Inflammatory macrophage treated with lipopolysaccharide for 1 hour (primary cell): ENCODE results near the gene ACTR10.
A peak's percentile ranks its signal among the peaks of the same experiment; 100 is the strongest.
"Not testable (repeated sequence)": the region's sequence is repeated elsewhere in the genome, so short reads cannot be mapped to it uniquely, and the experiment has no call there.

ENCODE experiments used
- DNase-seq, 2 donors: peaks; one replicate each; pipeline ENCODE4 v3.0.0-alpha.2; 2020 to 2022

The ACTR10 gene

DNA sequence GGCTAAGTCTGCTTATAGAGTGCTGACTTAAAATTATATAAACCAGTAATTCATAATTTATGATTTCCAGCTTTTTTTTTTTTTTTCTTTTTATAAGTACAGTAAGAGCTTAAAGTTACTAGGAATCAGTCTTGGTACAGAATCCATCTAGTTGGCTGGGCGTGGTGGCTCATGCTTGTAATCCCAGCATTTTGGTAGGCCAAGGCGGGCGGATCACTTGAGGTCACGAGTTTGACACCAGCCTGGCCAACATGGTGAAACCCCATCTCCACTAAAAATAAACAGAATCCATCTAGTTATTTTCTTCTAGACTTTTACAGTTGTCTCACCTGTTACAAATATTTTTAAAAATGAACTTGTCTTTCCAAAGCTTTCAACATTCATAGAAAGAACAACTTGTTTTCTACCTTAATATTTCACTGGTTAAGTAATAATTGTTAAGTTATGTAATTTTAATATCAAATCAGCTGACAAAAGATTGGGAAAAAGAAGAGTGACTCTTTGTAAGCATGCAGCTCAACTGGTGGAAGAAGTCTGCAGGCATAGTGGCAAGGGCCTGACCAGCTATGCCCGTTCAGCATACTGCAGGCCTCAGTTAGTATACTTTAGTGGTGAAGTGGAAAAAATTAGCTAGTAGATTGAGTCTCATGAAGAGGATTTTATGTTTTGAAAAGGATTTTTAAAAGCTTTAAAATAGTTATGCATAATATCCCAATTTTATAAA is 27.3 kb downstream of the ACTR10 start:
- no peak for DNase-seq

DNA sequence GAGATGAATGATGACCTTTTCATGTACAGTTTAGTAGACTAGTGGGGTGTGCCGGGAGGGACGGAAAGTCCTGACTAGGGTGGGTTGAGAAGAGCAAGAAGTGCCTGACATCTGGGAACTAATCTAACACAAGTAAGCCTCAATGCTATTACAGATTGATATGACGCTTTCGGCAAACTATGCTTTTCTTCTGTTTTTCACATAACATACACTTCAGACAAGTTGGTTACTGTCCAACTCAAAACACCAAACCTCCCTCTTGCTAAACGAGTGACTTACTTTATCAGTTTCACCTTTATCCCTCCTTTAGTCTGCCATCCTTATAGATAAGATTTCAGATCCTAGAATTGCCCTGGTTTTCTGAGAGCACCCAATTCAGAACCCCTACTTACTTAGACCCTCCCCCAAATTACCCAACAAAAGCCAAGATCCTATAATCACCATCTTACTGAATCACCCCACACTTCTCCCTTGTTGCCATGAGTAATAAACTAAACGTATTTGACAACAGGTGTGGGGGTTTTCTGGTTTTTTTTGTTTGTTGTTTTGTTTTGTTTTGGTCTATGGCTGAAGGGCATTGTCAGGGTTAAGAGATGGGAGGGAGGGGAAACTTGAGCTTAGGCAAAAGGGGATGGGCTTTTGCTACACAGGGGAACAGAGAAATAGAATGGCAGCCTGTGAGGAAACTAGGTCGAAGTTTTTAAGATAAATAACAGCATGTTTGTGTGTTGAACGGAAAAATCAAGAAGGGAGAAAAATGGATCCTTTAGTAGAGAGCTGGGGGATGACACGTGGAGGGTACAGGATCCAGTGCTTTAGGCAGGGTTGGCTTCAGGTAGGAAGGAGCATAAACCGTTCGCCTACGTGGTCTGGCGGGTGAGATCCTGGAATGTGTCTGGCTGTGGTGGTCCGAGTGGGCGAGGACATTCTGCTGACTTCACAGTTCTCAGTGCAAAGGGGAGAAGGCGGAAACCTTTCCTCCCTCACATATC is 38.6 kb downstream of the ACTR10 start:
- no peak for DNase-seq

DNA sequence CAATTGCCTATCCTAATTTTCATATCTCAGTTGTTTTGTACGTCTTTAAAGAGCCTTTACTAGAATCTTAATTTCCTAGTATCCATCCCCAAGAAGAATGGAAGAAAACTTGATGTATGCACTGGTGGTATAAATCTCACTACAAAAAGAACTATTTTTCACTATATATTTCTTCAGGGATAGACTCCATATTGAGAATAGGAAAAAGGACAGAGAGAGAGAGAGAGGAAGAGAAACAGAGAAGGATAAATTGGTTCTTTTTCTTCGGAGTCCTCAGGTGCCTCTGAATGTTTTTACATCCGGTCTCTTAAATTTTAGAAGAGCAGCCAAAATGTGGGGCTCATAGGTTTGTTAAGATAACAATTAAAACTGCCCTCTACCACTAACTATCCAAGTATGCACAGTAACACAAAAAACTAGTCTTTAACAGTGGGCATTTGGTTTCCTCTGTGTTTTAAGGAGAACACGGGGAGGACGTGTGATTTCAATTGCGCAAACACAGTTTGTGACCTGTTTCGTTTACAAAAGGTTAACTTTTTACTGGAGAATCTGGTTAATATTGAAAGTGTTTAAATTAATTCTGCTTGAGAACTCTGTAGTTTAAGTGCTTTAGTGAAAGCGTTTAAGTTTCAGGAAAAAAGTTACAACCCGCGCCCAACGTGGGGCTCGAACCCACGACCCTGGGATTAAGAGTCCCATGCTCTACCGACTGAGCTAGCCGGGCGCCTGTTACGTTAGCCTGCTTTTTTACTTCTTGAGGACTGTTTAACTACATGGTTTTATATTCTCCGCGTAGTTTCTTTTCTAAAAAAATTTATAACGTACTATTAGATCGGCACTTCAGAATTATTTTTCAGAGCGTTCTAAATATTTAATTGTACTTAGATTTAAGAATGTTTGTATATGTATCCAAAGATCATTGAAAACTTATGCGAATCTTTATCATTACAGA is 39.6 kb downstream of the ACTR10 start:
- DNase-seq: peak; percentile 61 to 98

DNA sequence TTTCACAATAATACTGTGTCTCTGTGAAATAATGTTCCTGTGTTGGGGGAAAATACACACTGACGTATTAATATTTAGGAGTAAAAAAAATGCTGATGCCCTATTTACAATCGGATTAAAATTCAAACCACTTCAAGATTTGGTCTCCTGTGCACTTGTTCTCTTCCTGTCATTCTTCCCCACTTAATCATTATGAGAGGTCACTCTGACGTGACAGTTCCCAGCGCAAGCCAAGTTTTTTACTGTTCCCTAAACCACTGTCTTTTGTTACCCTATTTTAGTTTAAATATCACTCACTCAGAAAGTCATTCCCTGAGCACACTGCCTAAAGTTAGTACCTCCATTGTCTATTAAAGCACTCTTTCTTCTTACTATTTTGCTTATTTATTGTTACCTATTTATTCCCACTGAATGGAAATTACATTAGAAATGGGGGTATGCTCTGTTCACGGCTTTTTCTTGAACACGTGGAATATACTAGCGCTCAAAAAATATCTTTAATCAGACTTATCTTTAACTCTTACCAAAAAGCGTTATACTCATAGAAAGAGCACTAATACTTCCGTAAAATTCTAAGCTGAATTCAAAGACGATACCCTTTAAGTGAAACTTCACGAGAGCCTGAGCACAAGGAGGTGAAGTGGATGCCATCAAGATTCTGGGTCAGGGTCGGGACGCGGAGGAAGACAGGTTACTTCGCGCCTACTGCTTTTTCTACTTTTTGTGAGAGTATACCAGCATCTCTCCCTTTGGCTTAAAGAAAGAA is 44.0 kb downstream of the ACTR10 start:
- peak; percentile 43 to 54 for DNase-seq

DNA sequence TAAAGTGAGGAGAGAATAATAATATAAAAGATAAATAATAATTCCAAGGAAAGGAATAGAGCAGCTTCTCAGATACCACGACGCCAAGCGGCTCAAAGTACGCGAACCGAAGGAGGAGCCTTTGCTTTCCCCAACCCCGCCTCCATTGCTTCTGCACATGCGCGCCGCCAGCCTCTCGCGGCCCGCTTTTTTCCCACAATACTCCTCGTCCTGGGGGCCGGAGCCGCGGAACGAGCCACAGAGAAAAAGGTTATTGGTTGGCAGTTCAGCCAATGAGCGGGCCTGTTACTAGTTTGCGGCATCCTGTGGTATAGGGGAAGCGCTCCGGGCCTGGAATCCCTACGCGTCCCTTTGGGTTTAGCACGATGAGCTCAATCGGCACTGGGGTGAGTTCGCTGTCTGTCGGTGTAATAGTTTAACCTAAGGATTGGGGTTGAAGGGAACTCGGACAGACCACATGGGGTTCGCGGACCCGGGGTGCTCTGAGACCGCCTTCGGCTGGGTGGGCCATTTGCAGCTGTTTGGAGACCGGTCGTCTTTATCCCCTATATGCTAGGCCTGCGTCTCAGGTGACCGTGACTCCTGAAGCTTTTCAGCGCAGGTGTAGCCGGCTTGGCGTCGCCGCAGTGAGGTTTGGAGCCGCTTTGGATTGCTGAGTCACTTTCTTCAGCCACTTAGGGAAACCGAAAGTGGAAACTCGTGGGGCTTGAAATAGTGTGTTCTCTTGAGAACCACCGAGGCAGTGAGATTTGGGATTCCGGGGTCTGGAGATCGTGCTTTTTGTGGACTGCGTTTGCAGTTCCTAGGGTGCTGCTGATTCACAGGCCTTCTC is 44.8 kb downstream of the ACTR10 start, which contains the start of gene PSMA3:
Gene PSMA3 (plus strand): TSS at position 288 of the 832 bp plus-strand sequence. CDS start 78 bp downstream, at position 366.
- peak; percentile 97 for DNase-seq

DNA sequence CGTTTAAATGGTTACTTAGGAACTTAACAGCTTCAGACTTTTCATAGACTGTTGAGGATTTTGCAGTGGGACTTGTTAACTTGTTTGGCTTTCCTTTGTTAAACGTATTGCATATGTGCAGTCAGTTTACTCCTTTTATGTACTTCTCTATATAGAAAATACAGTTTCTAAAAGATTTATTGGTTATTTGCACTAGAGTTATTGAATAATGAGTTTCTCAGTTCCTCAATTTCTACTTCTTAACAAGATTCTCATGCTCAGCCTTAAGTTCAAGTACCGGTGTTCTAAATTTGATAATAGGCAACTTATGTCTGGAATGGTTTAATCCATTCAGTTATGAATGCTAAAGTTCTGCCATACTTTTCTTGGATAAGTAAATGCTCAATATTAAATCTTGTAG is 45.6 kb downstream of the ACTR10 start:
- peak in 1 of 2 donors; percentile 23 for DNase-seq

DNA sequence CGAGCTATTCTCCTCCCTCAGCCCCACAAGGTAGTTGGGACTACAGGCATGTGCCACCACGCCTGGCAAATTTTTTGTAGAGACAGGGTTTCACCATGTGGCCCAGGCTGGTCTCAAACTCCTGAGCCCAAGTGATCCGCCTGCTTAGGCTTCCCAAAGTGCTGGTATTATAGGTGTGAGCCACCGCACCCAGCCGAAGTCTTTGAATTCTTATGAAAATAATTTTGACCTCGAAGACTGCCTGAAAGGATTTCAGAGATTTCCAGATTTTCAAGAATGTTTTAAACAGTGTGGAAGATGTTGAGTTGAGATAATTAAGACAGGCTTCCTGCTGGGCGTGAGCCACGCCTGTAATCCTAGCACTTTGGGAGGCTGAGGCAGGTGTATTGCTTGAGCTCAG is 49.7 kb downstream of the ACTR10 start:
- no peak for DNase-seq

DNA sequence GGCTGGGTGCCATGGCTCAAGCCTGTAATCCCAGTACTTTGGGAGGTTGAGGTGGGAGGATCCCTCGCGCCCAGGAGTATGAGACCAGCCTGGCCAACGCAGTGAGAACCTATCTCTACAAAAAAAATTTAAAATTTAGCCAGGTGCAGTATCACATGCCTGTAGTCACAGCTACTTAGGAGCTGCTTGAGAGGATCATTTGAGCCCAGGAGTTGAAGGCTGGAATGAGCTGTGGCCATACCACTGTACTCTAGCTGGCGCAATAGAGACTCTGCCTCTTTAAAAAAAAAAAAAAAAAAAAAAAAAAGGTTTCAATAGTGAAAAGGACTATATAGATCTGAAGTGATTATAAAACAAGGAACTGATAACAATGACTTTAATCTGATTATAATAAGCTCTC is 58.2 kb downstream of the ACTR10 start:
- DNase-seq: no peak

DNA sequence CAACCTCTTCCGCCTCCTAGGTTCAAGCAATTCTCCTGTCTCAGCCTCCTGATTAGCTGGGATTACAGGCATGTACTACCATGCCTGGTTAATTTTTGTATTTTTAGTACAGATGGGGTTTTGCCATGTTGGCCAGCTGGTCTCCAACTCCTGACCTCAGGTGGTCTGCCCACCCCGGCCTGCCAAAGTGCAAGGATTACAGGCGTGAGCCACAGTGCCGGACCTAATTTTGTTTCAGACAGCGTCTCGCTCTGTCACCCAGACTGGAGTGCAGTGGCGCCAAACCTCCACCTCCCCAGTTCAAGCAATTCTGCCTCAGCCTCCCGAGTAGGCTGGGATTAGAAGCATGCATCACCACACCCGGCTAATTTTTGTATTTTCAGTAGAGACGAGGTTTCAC is 62.1 kb downstream of the ACTR10 start:
- not testable (repeated sequence) for DNase-seq

DNA sequence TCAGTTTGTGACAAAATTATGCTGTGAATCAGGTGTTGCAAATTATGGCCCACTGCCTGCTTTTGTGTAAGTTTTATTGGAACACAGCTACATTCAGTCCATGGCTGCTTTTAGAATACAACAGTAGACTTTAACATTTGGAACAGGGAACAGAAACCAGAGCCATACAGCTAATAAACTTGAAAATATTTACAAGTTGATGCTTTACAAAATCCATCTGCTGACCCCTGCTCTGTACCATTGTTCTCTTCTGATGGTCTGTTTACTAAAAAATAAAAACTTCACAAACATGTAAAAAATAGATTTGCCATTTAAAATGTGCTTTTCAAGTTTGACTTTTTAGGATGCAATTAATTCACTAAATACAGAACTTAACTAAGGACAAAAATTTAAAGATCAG is 65.5 kb downstream of the ACTR10 start:
- DNase-seq: no peak

DNA sequence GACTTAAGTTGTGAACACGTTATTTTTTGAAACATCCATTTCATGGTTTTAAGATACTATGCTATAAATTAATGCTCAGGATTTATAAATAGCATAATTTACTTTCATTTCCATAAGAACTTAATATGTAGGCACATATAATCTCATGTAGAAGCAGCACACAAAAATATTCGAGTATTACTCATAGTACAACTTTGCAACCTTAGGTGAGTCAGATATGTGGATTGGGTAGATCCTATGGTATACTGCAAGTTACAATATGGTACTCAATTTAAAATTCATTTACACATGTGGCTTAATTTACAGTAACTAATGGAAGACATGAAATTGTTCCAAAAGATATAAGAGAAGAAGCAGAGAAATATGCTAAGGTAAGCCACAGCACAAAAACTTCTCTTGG is 70.7 kb downstream of the ACTR10 start:
- no peak for DNase-seq

DNA sequence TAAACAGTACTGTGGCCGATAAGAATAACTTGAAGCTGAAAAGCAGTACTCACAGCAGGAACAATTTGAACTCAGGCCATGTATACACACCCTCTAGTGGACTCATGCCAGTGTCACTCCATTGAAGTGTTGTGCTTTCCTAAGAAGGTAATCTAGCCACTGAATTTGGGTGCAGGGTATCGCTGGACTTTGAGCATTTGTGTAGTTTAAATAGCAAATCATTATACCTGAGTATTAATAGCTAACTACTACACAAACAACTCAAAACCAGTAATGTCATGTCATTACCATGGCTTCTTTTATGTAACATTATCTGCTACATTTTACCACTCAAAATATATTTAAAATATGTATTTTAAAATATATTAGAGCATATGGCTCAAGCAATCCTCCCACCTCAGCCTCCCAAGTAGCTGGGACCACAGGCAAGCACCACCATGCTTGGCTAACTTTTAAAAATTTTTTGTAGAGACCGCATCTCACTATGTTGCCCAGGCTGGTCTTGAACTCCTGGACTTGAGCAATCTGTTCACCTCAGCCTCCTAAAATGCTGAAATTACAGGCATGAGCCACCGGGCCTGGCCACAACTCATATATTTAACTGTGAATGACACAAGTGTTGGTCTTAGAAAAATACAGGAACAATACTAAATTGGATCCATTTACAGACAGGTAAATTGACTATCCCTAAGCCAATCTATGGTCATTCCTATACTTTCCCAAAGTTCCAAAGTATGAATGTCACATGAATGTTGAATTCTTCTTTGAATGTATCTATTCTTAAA is 72.8 kb downstream of the ACTR10 start:
- DNase-seq: no peak

DNA sequence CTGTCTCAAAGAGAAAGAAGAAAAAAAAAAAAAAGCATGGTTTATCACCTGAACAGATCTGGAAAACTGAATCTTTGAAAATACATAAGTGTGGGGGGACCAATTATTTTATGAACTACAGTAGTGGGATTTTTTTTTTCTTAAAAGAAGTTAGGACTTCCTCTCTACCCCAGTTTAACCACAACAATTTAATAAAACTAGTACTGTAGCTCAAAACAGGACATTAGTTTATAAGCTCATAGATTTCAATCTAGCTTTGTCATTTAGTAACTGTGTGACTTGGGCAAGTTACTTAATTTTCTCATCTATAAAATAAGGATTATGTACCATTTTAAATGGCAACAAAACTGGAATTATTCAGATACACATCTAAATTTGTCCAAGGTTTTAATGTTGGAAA is 74.9 kb downstream of the ACTR10 start:
- DNase-seq: no peak

DNA sequence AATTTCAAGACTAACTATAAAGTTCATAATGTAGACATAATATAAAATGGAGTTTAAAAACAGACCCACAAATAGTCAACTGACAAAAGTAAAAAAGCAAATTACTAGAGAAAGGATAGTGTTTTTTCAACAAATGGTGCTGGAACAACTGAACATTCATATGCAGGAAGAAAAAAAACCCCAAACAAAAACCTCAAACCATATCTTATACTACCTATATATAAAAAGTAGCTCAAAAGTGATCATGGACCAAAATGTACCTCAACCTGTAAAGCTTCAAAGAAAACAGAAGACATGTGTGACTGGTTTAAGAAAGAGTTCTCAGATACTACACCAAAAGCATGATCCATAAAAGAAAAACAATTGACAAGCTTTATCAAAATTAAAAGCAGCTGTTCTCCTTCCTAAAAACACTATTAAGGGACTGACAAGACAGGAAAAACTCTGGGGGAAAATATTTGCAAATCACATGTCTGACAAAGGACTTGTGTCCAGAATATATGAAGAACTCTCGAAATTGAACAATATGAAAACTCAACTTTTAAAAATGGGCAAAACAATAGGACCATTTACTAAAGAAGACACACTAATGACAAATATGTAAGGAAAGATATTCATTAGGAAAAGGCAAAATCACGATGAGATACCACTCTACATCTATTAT is 75.7 kb downstream of the ACTR10 start:
- DNase-seq: no peak

DNA sequence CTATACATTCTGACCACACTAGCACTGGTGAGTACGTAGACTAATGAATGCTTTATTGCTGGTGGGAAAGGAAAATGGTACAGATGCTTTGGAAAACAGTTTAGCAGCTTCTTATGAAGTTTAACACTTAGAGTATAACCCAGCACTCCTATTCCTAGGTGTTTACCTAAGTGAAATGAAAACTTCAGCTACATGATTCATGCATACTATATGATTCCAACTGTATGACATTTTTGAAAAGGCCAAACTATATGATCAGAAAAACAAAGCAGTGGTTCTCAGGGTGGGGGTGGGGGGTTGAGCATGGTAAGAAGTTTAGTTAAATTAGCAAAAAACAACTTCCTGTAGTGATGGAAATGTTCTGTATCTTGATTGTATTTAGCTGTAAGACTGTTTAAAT is 76.3 kb downstream of the ACTR10 start:
- no peak for DNase-seq

DNA sequence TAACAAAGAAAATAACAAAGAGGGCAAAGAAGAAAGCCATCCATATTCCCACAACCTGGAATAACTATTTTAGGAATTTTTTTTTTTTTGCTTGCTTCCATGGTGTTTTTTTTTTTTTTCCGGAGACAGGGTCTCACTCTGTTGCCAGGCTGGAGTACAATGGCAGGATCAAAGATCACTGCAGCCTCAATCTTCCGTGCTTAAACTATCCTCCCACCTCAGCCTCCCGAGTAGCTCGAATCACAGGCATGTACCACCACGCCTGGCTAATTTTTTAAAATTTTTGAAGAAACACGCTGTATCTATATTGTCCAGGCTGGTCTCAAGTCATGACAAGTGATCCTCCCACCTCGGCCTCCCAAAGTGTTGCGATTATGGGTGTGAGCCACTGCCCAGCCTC is 78.2 kb downstream of the ACTR10 start:
- DNase-seq: no peak

DNA sequence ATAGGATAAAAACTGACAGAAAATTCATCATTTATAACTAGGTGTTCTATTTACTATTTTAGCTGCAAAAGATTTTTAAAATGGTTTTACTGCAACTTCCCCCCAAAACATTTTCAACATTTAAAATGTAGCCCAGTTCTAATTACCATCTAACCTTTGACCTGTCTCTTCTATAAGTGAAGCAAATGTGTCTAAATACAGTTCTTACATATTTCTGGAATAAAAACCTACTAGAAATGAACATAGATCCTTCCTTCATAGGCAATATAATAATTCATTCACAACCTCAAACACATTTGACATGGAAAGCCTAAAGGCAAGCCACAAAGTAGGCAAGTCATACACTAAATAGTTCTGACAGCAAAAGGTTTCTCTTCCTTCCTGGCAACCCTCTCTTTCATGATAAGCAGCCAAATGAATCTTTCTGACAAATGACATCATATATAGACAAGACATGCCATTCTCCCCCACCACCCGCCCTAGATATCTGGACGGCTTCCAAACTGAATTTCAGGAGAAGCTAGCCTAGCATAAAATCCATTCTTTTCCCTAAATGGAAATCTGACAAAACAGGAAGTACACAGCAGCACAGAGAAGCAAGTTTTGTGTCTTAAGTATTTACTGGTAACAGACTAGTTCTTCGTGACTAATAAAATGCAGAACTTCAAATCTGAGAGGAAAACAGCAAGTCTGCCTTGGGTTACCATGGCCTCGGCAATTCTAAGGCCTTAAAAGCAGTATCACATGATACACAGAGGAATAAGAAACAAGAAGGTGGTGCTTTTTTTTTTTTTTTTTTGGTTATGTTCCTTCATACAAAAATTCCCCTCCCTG is 81.2 kb downstream of the ACTR10 start:
- DNase-seq: peak; percentile 83 to 95

DNA sequence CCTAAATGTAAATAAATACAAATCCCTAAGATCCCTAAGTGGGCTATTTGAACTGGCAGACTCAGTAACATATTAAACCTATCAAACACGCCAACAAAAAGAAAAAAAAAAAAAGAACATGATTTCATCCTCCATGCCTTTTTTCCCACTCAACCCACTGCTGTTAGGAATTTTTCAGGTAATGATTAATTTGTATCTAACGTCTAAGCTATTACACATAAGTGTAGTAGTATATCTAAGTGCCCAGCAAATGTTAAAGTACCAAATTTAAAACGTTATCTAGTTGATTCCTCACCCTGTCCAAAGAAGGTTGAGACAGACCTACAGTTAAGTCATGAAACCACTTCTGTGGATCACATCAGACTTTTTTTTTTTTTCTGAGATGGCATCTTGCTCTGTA is 82.0 kb downstream of the ACTR10 start:
- DNase-seq: no peak
